ENCODE measurements around the gene PDZD2.
"Not testable (repeated sequence)": the region's sequence is repeated elsewhere in the genome, so short reads cannot be mapped to it uniquely, and the experiment has no call there.

Gene PDZD2

DNA sequence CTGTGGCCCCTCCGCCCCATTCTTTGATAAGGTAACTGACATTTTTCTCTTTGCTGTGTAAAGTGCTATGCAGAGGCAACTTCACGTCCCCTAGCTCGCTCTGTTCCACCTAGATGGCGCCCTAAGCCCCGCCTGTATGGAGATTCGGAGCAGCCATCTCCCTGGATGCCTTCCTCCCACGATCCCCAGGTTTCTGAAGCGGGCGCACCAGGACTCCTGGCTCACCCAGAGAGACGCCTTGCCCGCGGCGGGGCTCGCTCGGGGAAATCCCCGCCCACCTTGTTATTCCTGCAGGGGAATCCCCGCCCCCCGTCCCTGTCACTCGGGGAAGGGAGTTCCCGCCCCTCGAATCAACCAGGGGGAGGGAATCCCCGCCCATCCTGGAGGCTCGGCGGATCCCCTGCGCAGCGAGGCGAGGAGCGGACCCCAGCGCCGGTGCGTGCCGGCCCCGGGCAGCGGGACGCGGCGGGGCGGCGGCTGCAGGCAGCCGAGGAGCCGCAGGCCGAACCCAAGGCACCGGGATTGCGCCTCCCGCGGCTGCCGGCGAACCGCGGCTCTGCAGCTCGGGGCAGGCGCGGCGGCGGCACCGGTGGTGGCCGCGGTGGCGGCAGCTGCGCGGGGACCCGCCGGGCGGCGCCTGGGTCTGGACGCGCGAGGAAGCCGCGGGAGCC lies at the start of gene PDZD2:
TSS of gene PDZD2 (plus strand) at position 384 of the 671 bp plus-strand sequence.
- DNase-seq (ENCODE audit: low read depth): peak; percentile 45

DNA sequence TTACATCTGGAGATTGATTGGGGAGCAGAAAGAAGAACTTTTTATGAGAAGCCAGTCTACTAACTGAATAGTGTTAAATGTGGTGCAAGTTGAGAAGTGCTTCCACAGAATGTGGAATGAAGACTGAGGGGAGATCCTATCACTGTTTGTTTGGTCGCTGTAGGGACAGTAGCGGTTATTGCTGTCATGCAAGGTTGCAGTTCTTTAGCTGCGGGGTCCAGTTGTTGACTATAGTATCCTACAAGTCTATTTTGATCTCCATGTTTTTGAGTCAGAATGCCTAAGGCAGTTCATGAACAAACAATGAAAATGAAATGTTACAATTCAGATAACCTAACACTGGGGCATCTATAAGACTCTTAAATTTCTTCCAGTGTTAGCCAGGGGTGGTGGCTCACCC lies 45.3 kb upstream of the PDZD2 start:
- no peak for DNase-seq (ENCODE audit: low read depth)

DNA sequence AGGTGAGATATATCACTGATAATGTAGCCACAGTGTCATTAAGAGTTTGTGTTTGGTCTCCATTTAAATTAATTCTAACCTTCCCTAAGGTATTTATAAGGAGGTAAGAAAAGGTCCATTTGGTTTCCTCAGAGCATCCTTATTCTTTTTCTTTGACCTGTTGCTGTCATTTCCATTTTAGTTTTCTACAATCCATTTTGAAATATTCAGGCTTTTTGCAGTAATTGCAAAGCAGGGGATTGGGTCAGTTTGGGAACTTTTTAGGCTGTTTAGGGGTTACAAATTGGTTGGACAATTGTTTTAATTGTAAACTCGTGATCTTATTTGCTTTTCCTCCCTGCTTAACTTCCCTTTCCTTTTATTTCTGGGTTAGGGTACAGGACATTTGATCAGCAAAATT lies 42.6 kb upstream of the PDZD2 start:
- no peak for DNase-seq (ENCODE audit: low read depth)

DNA sequence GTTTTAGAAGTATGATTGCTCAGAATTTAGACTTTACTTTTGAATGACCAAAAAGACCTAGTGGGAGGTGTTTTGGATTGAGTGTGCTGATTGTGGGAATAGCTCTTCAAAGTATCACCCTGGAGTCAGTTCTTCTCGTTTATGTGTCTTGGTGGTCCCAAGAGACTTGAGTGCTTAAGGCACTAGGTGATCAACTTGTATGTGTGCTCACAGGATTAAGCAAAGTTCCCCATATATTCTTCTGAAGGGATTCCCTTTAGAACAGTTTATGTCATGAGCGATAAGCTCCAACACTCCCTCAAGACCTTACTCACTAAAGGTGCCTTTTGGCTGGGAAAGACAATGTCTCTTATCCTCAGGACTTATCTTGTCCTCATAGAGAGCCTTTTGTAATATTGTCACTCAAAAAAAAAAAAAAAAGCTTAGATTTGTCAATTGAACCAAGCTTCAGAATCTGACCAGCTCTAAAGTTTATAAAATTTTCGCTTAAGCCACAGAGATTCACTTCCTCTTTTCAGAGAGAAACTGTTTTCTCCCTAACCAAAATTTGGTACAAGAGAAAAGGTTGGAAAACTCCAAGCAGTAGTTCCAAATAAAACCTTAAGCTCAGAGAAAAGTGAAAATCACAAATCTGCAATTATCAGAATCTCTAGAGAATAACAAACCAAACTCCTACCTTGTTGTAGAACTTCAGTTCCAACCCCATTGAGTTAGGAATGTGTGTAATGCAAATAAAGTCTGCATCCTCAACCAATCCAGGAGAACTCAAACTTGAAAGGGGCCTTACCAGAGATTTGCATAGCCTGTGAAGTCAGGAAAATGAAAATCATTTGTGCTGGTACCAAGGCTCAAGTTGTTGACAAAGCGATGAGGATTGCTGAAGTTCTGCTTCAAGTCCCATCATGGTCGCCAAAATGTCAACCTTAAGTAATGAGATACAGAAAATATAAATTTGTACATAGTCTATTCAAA lies 40.0 kb upstream of the PDZD2 start:
- DNase-seq (ENCODE audit: low read depth): no peak

DNA sequence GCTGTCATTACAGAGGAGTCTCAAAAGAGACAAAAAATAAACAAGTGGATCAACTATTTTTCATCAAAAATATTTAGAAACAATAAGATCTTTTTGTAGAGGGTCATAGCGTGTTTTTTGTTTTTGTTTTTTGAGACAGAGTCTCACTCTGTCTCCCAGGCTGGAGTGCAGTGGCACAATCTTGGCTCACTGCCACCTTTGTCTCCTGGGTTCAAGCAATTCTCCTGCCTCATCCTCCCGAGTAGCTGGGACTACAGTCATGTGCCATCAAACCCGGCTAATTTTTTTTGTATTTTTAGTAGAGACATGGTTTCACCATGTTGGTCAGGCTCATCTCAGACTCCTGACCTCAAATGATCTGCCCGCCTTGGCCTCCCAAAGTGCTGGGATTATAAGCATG lies 36.6 kb upstream of the PDZD2 start:
- DNase-seq (ENCODE audit: low read depth): not testable (repeated sequence)

DNA sequence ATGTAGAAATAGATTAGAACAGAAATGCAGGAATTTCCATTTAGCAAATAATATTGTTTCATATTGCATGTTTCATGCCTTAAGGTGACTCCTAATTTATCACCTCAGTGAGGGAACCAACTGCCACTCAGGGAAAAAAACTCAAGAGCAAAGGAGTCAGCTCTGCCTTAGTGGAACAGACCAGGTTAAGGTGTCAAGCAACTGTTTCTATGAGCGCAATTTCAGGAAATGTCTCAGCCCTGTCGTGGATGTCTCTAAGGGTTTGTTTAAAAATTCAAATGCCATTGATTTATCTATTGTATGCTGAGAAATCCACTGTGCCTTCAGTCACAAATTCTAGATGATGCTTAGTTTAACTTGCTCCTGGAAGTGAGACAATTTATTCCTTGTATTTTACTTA lies 34.7 kb upstream of the PDZD2 start:
- DNase-seq (ENCODE audit: low read depth): no peak

DNA sequence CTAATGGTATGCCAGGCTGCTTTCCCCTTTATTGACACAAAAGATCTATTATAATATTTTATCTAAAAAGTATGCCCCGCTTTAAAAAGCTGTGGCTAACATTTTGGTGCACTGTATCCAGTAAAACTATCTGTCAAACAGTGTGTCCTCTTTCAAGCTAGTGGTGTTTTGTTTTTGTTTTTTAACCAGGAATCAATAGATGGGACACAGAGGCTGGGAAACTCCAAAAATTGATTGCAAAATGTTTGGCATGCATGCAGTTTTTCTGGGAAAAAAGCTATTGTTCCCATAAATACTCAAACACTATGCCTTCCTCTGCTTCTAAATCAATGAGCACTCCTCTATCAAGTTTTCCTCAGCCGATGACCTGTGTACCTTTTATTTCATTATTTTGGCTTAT lies 34.3 kb upstream of the PDZD2 start:
- no peak for DNase-seq (ENCODE audit: low read depth)

DNA sequence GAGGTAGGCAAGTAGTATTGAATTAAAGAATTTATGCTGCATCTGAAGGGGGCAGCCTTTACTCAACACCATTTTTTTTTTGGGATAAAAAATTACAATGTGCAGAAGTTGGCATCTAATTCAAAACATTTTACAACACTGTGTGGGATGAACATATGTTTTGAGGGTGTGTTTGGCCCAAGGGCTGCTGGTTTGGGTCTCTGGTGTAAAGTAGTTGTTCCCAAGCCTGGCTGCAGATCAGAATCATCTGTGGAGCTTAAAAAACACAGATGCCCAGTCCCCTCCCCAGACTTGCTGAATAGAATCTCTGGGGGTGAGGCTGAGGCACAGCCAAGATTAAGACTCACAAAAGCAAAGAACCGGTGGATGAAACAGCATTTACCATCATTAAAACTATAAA lies 33.0 kb upstream of the PDZD2 start:
- no peak for DNase-seq (ENCODE audit: low read depth)

DNA sequence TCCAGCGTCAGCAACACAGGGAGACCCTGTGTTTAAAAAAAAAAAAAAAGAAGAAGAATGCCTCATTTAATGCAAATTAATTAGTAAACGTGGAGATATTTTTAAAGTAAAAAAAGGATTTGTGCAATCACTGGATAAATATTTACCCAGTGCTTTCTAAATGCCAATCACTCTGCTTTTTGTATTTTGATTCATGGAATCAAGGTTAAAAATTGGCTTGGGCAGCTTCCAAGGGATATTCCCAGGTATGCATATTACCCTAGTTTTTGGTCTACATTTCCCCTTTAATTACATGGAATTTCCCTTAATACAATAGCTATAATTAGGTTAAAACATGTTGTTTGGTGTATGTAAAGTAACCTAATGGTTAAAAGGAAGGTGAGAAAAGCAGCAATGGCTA lies 31.4 kb upstream of the PDZD2 start:
- no peak for DNase-seq (ENCODE audit: low read depth)

DNA sequence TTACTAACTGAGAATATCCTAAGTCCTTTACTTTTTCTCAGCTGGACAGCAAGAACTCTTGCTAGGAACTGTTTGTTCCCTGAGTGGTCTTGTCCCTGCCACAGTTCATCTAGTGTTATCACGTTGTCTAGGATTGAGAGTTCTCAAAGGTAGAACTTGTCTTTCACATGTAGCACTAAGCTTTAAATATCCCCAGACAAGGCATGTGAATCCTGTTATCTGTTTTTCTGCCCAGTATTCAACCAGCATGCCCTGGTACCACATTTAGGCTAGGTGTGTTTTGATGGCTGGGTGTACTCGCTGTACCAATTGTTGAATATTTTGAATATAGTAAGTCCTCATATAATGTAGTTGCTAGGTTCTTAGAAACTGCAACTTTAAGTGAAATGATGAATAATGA lies 27.9 kb upstream of the PDZD2 start:
- no peak for DNase-seq (ENCODE audit: low read depth)

DNA sequence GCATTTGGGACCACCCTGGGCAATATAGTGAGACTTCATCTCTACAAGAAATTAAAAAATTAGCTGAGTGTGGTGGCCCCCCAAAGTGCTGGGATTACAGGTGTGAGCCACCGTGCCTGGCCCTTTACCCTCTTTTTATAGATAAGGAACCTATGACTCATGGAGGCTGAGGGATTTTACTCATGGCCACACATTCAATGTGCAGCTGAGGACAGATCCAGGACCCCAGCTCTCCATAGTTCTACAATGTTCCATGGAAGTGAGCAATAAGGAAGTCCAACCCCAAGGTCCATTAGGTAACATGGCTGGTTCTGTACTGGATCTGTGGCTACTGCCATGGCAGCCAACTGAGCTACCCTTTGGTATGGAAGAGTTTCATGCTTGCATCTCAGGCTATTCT lies 25.3 kb upstream of the PDZD2 start:
- DNase-seq (ENCODE audit: low read depth): no peak

DNA sequence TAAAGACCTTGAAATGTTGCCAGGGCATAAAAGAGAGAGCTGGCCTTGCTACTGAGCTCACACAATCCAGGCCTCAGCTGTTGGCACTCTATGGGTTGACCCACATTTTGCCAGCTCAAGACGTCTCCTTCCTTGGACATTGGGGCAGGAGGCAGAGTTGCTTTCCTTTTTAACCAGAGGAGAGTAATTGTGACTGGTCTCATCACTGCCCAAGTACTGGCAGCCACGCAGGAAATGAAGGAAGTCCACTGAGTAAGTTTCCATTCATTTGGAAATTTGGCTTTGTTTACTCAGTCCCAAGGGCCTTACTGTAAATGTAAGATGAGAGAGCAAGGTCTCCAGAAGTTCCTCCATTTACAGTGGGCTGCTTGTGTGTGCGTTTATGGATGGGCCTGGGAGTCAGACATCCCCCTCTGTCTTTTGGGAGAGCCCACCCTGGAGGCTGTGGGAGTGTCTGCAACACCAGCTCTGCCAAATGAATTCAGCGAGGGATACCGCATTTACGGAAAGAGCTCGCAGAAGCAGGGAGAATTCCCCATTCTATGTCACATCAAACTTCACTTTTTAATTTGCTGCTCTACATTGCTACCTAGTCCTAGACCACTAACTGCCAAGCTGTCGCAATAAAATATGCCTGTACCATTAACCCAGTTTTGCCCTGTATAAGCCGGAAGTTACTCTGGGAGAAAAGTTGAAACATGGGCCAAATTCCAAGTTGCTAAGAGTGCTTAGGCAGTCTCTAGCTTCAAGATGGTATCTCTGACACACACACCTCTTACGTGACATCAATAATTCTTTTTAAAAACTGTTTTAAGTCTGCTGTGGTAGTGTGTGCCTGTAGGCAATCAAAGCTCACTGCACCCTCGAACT lies 24.5 kb upstream of the PDZD2 start:
- no peak for DNase-seq (ENCODE audit: low read depth)

DNA sequence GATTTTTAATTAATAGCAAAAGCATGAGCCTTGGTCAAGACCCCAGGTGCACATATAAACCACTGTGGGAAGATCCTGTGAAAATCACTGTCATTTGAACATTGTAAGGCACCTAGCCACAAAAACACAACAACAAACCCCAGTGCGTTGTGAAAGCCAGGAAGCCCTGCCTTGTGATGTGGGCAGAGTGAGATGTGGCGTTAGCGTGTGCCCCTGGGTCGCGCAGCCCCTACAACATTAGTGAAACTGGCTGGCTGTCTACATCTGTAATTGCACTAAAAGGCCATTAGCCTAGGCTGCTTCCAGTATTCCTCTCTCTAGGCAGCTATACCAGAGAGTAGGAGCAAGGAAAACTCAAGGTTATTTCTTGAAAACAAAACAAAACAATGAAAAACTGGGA lies 21.1 kb upstream of the PDZD2 start:
- DNase-seq (ENCODE audit: low read depth): no peak

DNA sequence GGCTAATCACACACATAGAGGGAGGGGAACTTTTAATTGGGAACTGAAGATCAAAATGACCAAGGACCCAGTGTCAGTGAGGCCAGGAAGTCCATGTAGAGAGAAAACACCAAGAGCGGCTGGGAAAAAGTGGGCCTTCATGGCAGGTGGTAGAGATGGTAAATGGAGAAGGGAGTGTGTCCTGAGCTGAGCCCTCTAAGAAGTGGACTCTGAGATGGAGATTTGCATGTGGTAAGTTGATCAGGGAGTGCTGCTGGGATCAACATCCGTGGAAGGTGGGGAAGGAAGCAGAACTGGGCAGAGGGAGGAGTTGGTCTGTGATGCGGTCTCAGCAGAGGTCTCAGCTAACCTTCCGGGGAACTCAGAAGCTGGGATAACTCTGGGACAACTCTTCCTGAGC lies 18.9 kb upstream of the PDZD2 start:
- DNase-seq (ENCODE audit: low read depth): no peak

DNA sequence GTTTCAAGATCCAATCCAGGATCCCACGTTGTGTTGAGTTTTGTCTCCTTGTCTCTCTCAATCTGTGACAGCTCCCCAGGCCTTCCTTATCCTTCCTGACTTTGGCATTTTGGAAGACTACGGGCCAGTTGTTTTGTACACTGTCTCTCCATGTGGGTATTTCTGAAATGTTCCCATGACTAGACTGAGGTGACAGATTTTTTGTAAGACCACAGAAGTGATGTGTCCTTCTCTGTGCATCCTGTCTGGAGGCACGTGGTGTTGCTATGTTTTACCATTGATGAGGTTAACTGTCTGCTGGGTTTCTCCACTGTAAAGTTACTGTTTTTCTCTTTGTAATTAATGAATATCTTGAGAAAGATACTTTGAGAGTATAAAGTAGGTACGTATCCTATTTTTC lies 15.7 kb upstream of the PDZD2 start:
- no peak for DNase-seq (ENCODE audit: low read depth)

DNA sequence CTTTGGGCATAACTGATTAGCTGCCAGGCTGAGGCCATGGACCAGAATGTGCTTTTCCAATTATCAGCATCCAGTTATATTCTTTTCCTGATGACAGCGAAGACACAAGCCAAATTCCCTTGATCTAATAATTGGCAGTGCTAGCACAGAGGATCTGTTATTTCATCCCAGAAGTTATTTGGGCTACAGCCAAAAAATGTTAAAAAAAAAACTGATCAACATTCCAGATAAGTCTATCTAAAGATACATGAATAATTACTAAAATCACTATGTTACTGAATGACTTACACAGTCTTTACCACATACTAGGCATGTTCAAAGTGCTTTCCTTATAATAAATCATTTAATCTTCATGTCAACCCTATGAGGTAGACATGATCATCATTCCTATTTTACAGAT lies 13.5 kb upstream of the PDZD2 start:
- no peak for DNase-seq (ENCODE audit: low read depth)

DNA sequence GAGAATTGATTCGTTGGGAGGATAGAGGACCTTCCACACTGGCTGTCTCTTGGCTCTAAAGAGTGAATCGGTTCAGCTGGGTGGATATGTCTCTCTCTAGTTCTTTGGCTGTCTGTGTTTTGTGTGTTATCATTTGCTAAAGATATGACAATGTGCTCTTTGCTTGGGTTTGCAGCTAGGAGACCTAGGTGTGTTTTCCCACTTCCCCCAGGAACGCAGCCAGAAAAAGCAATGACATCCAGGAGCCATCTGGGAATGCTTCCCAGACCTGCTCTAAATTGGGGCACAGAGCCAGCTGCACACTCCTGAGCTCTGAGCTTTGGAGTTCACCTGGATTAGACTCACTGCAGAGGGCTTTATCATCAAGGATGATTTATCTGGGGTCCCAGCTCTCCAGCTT lies 12.8 kb upstream of the PDZD2 start:
- DNase-seq (ENCODE audit: low read depth): no peak

DNA sequence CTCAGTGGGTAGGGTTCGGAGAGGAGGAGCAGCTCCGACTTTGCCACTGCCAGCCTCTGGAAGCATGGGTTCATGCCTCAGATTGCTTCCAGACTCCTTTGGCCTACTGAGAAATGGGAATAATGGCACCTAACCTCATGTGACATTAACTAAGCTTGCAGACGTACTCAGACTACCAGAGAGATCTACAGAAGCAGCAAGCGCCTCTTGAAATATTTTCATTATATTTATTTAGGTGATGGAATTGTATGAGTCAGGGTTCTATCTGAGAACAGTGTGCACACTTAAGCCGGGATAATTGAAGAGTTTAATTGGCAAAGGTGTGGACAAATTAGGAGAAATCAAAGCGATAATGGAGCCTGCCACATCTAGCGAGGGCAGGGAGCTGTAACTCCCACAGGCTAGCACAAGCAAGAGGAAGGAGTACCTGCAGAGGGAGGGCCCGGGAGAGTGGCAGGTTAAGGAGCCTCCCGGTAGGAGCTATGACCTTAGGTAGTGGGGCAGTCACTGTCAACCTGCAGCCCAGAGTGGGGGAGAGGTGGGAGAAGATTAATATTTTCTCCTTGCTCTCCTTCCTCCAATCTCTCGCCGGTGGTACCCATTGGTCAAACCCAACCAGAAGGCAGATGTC lies 12.2 kb upstream of the PDZD2 start:
- DNase-seq (ENCODE audit: low read depth): no peak

DNA sequence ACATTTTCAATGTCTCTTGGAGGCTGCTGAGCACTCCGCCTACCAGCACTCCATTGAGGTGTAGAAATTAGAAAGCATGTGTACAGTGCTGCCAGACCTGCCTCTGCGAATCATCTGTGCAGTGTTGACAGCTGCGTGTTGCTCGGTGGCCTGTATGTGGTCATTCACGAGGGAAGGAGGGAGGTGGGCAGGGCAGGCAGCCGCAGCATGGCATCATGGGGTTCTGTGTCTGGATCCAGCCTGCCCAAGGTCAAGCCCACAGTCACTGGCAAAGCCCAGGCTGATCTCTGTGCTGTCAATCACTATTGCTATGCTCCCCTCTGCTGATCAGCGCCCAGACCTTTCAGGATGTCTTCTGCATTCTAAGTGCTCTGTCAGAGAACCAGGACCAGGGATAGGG lies 8.0 kb upstream of the PDZD2 start:
- no peak for DNase-seq (ENCODE audit: low read depth)

DNA sequence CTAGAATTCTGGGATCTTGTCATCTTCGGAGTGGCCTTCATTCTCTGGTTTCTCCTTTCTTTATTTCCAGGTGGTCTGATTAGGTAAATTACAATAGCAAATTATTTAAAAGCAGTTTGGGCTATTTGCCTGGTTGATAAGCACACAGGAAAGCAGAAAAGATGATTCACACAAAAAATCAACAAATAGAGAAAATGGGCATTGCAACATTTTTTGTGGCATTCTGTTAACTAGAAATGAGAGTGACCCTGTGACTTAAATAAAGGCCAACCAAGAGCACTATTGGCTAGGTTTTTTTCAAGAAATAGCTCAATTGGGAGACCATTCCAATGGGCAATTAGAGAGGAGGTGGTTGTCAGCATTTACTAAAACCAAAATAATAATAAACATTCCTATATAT lies 6.5 kb upstream of the PDZD2 start:
- no peak for DNase-seq (ENCODE audit: low read depth)

DNA sequence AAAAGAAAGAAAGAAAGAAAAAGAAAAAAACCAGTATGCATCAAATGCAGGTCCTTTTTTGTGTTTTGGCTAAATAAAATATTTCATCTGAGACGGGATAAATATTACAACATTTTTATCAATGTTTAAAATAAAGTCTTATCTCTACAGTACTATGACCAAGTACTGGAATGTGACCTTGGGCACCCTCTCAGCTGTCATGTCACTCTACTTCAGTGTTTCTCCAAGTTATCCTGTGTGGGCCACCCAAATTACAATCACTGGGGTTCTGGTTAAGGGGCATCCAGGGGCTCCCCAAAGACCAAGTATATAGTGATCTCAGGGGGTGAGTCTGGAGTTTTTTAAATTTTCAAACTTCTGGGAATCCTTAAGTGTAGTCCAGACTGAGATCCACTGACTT lies 3.5 kb upstream of the PDZD2 start:
- no peak for DNase-seq (ENCODE audit: low read depth)

DNA sequence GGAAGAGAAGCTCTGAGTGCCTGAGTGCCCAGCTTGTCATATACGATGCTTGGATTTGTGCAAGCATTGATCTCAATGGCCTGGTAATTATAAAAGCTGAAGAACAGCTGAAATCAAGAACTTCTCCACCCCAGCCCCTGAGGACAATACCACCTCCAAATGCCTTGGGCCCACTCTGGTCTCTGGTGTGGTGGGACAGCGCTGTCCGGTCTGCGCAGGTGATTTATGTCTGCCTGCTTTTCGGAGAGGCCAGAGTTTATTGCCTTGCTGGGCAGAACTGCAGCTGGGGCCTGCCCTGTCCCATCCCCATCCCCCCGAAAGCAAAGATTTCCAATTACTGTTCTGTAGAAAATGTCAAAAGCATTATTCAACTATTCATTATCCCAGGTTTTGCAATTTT lies 1.1 kb upstream of the PDZD2 start:
- DNase-seq (ENCODE audit: low read depth): no peak
